Measurements from ENCODE around the gene DOLK.

DOLK gene

DNA sequence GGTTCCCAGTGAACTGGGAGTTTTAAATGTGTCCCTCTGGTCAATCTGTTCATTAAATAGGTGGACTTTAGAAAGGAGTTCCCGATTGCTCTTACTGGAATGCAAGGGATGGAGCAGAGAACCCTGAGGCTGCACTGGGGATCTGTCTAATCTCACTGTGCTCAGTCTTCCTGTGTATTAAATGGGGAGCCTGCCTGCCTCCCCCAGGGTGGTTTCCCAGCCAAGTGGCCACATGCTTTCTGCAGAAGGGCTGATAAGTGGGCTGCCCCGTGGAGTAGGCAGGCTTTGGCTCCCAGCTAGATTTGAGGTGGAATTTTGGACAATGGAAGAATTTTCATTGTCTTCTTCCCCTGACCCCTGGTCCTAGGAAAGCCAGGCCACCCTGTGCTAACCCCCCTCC lies 40.7 kb downstream of the DOLK start:
- no peak for DNase-seq (ENCODE audit: low read depth in 2 of 2)

- no peak for DNase-seq (ENCODE audit: low read depth in 2 of 2)
Observed at GRCh38 chr9:128905964-128906363, 41.4 kb downstream of the DOLK start.

GRCh38 chr9:128903871-128904620 lies 43.4 kb downstream of the DOLK start:
- no peak for DNase-seq (ENCODE audit: low read depth in 2 of 2)

DNA sequence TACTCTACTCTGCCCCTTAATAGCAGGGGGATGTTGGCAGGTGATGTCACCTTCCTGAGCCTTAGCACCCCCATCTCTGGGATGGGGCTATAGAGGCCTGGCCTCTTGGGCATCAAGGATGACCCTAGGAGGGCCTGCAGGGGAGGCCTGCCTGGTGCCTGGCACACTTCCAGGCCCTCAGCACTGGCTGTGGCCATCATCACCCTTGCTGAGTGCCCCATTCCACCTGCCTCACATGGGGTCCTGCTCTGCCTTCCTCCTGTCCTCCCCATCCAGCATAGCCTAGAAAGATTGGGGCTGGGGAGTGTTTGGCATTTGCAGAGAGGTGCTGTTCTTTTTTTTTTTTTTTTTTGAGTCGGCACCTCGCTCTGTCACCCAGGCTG lies 44.3 kb downstream of the DOLK start:
- DNase-seq (ENCODE audit: low read depth in 2 of 2): no peak

DNA sequence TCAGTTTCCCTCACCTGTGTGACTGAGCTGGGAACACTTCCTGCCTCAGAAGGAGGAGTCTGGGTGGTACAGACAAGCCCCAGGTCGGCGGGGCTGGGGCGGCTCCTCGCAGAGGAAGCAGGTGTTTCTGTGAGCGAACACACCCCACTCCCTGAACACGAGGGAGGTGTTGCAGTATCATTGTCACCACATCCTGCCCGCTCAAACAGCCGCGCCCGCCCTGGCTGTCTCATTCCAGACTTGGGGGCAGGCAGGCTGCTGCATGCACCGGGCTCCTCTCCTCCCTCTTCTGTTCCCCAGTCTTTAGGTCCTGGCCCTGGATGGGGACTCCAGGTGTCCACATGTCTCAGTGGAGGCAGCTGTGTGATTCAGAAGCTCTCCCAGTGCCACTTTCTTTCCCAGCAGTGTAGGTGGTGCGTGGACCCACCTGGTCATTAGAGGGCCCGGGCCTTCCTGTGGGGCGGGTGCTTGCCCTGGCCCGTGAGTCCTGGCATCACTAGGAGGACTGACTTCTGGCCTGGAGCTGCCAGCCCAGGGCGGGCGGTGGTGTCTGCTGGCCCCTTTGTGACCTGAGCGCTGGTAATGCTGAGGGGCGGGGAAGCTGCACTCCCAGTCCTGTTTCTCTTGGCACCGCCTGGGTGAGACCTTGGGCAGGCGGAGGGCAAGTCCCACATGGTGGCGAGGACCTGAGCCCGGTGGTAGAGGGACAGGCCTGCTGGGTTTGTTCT lies 44.9 kb downstream of the DOLK start:
- no peak for DNase-seq (ENCODE audit: low read depth in 2 of 2)

DNA sequence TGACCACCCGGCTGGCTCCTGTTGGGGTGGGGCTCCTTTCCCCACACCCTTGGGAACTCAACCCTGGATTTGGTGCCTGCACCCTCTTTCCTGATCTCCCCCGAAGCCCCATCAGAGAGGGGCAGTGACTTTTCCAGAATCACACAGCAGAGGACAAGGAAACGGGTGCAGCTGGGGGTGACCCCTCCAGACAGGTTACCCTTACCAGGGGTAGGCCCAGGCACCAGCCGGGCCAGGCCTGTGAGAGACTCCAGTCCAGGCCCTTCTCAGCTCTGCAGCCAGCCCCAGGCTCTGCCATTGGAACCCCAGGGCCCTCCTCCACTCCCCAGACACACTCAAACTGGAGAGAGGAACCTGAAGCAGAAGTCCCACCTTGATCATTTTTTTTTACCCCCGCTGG lies 45.6 kb downstream of the DOLK start:
- DNase-seq (ENCODE audit: low read depth in 2 of 2): no peak

DNA sequence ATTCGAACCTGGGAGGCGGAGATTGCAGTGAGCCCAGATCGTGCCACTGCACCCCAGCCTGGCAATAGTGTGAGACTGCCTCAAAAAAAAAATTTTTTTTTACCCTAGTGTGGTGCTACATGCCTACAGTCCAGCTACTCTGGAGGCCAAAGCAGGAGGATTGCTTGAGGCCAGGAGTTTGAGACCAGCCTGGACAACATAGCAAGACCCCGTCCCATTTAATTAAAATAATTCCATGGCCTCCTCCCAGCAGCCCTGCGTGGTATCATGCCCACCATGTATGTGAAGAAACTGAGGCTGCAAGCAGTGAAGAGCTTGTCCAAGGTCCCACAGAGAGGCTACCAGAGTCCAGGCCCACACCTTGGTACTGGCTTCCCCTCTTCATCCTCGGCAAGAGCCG lies 46.0 kb downstream of the DOLK start:
- DNase-seq (ENCODE audit: low read depth in 2 of 2): no peak

GRCh38 chr9:128899566-128900322 lies 47.7 kb downstream of the DOLK start:
- DNase-seq (ENCODE audit: low read depth in 2 of 2): no peak

- no peak for DNase-seq (ENCODE audit: low read depth in 2 of 2)
Observed at GRCh38 chr9:128898845-128899565, 48.4 kb downstream of the DOLK start.

GRCh38 chr9:128898382-128898781 lies 49.0 kb downstream of the DOLK start:
- DNase-seq (ENCODE audit: low read depth in 2 of 2): no peak

- no peak for DNase-seq (ENCODE audit: low read depth in 2 of 2)
Observed at GRCh38 chr9:128895556-128895955, 51.8 kb downstream of the DOLK start.

Measured in fibroblast of skin of left biceps (primary cell).